HG02610 (cell line): ENCODE data around the gene RGS9.

Experiments used
- ATAC-seq: cut with Tn5 transposase; IDR thresholded peaks from one replicate; pipeline ENCODE4 v1.9.1; 2021; ENCODE audit warnings: mild to moderate bottlenecking, moderate library complexity; ENCODE audit not compliant: unreplicated experiment

RGS9 gene

GRCh38 chr17:65249774-65250173 lies 112.6 kb downstream of the RGS9 start:
- no peak for ATAC-seq

GRCh38 chr17:65254166-65254565 lies 117.0 kb downstream of the RGS9 start:
- ATAC-seq: no peak

GRCh38 chr17:65259281-65259680 lies 122.1 kb downstream of the RGS9 start:
- no peak for ATAC-seq

GRCh38 chr17:65259696-65260485 lies 122.7 kb downstream of the RGS9 start:
- no peak for ATAC-seq

GRCh38 chr17:65260626-65261025 lies 123.5 kb downstream of the RGS9 start:
- ATAC-seq: no peak

- ATAC-seq: no peak
These were observed 124.0 kb downstream of the RGS9 start for GRCh38 chr17:65261152-65261551.

GRCh38 chr17:65261682-65262636 lies 124.8 kb downstream of the RGS9 start:
- no peak for ATAC-seq

GRCh38 chr17:65265276-65265675 lies 128.1 kb downstream of the RGS9 start:
- ATAC-seq: no peak

- no peak for ATAC-seq
These were observed 131.7 kb downstream of the RGS9 start for GRCh38 chr17:65268832-65269231.

- no peak for ATAC-seq
These were observed 133.5 kb downstream of the RGS9 start for GRCh38 chr17:65270499-65271253.

- ATAC-seq: no peak
These were observed 134.1 kb downstream of the RGS9 start for GRCh38 chr17:65271296-65271695.
